ENCODE data around the gene SMPD3.

The SMPD3 gene

GRCh38 chr16:68350813-68351350 lies 97.4 kb downstream of the SMPD3 start:
- no peak for TF ChIP-seq CTCF (IDR thresholded peaks at IDR 0.05; ENCODE audit: low read depth, low read length)
- DNase-seq (ENCODE audit: low read depth in 2 of 2), result no peak
- H3K4me3 ChIP-seq (replicated peaks in 1 of 2; ENCODE audit: low read depth in 2 of 2, low read length in 2 of 2), result no peak overlapping the region

DNA sequence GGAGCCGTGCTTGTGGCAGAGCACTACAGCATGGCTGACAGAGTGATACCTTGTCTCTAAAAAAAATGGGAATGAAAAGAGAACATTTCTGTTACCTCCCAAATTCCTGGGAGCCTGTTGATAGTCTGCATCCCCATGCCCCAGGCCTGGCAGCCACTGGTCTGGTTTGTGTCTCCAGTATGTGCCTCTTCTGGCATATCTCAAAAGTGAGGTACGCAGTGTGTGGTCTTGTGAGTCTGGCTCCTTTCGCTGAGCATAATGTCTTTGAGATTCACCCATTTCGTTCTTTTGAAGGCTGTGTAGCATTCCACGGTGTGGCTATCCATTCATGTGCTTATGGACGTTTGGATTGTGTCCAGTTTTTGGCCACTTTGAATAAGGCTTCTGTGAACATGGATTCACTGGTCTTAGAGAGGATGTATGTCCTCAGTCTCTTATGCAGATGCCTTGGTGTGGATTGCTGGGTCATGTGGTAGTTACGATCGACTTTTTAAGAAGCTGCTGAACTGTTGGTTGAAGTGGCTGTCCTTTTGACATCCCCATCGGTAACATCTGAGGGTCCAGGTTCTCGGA lies 98.4 kb downstream of the SMPD3 start:
- DNase-seq (ENCODE audit: low read depth in 2 of 2), result no peak
- no peak overlapping the region for H3K4me3 ChIP-seq (replicated peaks in 1 of 2; ENCODE audit: low read depth in 2 of 2, low read length in 2 of 2)
- no peak for TF ChIP-seq CTCF (IDR thresholded peaks at IDR 0.05; ENCODE audit: low read depth, low read length)

DNA sequence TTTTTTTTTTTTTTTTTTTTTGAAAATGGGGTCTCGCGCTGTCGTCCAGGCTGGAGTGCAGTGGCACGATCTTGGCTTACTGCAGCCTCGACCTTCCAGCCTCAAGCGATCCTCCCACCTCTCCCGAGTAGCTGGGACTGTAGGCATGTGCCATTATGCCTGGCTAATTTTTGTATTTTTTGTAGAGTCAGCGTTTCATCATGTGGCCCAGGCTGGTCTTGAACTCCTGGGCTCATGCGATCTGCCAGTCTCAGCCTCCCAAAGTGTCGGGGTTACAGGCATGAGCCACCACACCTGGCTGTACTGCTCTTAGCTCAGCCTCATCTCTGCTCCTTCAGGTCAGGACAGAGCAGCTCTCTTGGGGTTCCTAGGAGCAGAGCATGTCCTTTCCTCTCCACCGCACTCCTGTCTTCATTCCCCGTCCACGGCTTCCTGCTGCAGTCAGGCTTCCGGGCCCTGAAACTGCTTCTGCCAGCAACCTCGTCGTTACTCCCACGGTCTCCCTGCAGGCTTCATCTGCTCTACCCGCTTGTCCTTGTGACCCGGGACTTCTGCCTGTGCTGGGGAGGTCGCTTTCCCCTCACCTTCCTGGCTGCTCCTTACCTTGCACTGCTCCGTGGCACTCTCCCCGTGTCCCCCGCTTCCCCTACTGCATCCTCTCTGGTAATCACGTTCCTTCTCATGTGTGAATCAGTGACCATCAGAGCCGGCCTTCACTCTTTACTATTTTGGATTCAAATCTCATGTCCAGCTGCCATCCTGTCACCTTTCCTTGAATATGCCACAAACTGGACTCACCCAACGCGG lies 99.5 kb downstream of the SMPD3 start:
- no peak overlapping the region for H3K4me3 ChIP-seq (replicated peaks in 1 of 2; ENCODE audit: low read depth in 2 of 2, low read length in 2 of 2)
- no peak for DNase-seq (ENCODE audit: low read depth in 2 of 2)
- TF ChIP-seq CTCF (IDR thresholded peaks at IDR 0.05; ENCODE audit: low read depth, low read length), result no peak

DNA sequence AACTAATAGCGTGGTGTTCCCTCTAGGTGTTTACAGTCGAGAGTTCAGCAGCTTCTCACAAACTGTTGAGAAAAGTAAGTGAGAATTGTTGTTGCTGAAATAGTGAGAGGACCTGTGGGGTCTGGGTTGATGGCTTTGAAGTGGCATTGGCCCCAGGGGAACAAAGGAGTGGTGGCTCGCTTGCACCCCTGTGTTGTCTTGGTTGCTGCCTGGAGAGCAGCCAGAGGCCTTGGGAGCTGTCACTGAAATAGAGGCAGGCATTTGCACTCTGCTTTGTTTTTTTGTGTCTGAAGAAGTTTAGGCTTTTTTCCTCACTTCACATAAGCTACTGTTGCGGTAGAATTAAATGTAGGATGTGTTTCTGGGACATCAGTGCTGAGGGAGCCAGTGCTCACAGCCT lies 100.7 kb downstream of the SMPD3 start:
- no peak overlapping the region for H3K4me3 ChIP-seq (replicated peaks in 1 of 2; ENCODE audit: low read depth in 2 of 2, low read length in 2 of 2)
- DNase-seq (ENCODE audit: low read depth in 2 of 2), result no peak
- no peak for TF ChIP-seq CTCF (IDR thresholded peaks at IDR 0.05; ENCODE audit: low read depth, low read length)

GRCh38 chr16:68346892-68347480 lies 101.3 kb downstream of the SMPD3 start:
- no peak for TF ChIP-seq CTCF (IDR thresholded peaks at IDR 0.05; ENCODE audit: low read depth, low read length)
- no peak for DNase-seq (ENCODE audit: low read depth in 2 of 2)
- no peak overlapping the region for H3K4me3 ChIP-seq (replicated peaks in 1 of 2; ENCODE audit: low read depth in 2 of 2, low read length in 2 of 2)

DNA sequence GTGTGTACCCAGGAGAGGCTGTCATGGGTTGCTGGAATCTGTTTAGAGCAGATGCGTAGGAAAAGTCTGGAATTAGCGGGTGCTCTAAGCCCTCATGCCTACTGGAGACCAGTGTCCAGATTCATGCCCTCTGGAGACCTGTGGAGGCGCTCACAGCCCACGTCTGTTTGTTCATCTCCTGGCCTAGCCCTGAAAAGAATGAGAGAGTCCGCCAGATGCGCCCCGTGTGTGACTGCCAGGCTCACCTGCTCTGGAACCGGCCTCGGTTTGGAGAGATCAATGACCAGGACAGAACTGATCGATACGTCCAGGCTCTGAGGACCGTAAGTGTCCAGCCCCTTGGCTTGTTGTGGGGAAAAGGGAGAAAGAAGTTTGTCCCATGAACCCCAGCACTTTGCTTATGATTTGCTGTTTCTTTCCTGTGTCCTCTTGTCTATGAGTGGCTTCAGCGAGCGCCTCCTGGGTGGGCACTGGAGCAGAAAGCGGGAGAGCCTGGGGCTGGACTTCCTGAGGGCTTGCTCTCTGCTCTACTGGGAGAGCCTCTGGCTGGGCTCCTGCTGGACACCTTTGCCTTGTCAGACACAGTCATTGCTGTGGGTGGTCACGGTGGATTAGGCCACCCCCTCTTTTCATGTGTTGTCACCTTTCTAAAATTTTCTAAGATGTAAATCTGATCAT lies 102.2 kb downstream of the SMPD3 start:
- no peak overlapping the region for H3K4me3 ChIP-seq (replicated peaks in 1 of 2; ENCODE audit: low read depth in 2 of 2, low read length in 2 of 2)
- no peak for DNase-seq (ENCODE audit: low read depth in 2 of 2)
- TF ChIP-seq CTCF (IDR thresholded peaks at IDR 0.05; ENCODE audit: low read depth, low read length), result no peak
